C4-2B (cell line): ENCODE measurements around the gene PCDH9.

Source experiments
- H3K27ac ChIP-seq: fragments of 450-650 bp; 2 replicates; pipeline ENCODE4 v1.5.1; 2017
- CTCF ChIP-seq: fragments of 450-650 bp; conservative IDR thresholded peaks from 2 replicates; pipeline ENCODE4 v1.5.1; 2017; ENCODE audit warnings: mild to moderate bottlenecking
- ZFX ChIP-seq: fragments of 450-650 bp; IDR thresholded peaks from 2 replicates; pipeline ENCODE4 v1.6.1; 2017

PCDH9 gene

GRCh38 chr13:66803808-66804456 lies 426.2 kb downstream of the PCDH9 start:
- TF ChIP-seq CTCF (no peak), ZFX (no peak)
- H3K27ac ChIP-seq = no peak overlapping the region

- no peak overlapping the region for H3K27ac ChIP-seq
These were observed 426.9 kb downstream of the PCDH9 start for GRCh38 chr13:66803013-66803807.

GRCh38 chr13:66795636-66796035 lies 434.5 kb downstream of the PCDH9 start:
- TF ChIP-seq CTCF (no peak), ZFX (no peak)
- no peak overlapping the region for H3K27ac ChIP-seq

More at GRCh38 chr13:66803013-66803807, 426.9 kb downstream of the PCDH9 start:
- TF ChIP-seq ZFX (no peak), CTCF (no peak)

GRCh38 chr13:66794340-66795031 lies 435.6 kb downstream of the PCDH9 start:
- no peak for TF ChIP-seq CTCF
- no peak for TF ChIP-seq ZFX
- H3K27ac ChIP-seq = no peak overlapping the region

GRCh38 chr13:66790861-66791260 lies 439.3 kb downstream of the PCDH9 start:
- H3K27ac ChIP-seq = no peak overlapping the region
- TF ChIP-seq CTCF (no peak), ZFX (no peak)

- H3K27ac ChIP-seq = no peak overlapping the region
- TF ChIP-seq ZFX (no peak), CTCF (no peak)
These were observed 448.9 kb downstream of the PCDH9 start for GRCh38 chr13:66781241-66781640.

- no peak overlapping the region for H3K27ac ChIP-seq
- TF ChIP-seq CTCF (no peak), ZFX (no peak)
These were observed 449.3 kb downstream of the PCDH9 start for GRCh38 chr13:66780814-66781213.
